ENCODE data around the gene PFDN4. TPM values are rescaled to one million over a fixed set of nuclear protein-coding genes. Genes with fewer than 3 reads are reported as not detected.

PFDN4 gene
- total and polyA plus RNA-seq, 2 of the 4 experiments (the other 2 are of a cell fraction) = 14.9 to 93.2 TPM

GRCh38 chr20:54267483-54268003 is 59.7 kb downstream of the PFDN4 start:
- Histone ChIP-seq H3K9me3 (ENCODE audit: control insufficient read depth, insufficient read depth, low read length) (no peaks in the 10 kb centered on the region), H4K5ac (ENCODE audit: low read depth, low read length) (no peak overlapping the region), H3K36me3 (ENCODE audit: control insufficient read depth, insufficient read depth, low read length) (no peaks in the 10 kb centered on the region), H2BK20ac (ENCODE audit: low read depth, low read length) (no peak overlapping the region), H3K23ac (ENCODE audit: low read depth, low read length) (no peak overlapping the region), H4K8ac (ENCODE audit: low read depth in 2 of 2, low read length in 2 of 2) (no peak overlapping the region), H2BK120ac (ENCODE audit: low read depth, low read length) (no peak overlapping the region), H3K4ac (ENCODE audit: low read depth, low read length) (no peak overlapping the region), H3K27ac (ENCODE audit: insufficient read depth, low read length) (no peak overlapping the region), H3K4me2 (ENCODE audit: low read depth, low read length) (no peak overlapping the region), H3K9ac (ENCODE audit: low read depth, low read length) (no peak overlapping the region), H2BK15ac (ENCODE audit: low read depth, low read length) (no peak overlapping the region), H2AK9ac (replicated peaks; ENCODE audit: low read depth, low read length, poor library complexity) (no peak overlapping the region), H3K27me3 (ENCODE audit: control insufficient read depth, insufficient read depth, low read length) (peaks cover 2% of the 10 kb centered on the region), H4K91ac (ENCODE audit: insufficient read depth, low read depth, low read length) (no peak overlapping the region), H3K14ac (replicated peaks; ENCODE audit: low read depth, low read length) (no peak overlapping the region), H2BK5ac (ENCODE audit: low read depth, low read length, poor library complexity, severe bottlenecking) (no peak overlapping the region), H3K56ac (ENCODE audit: extremely low read depth, insufficient read depth, low read length) (no peak overlapping the region), H2AK5ac (ENCODE audit: low read depth, low read length) (no peak overlapping the region), H3K4me1 (ENCODE audit: control insufficient read depth, insufficient read depth, low read length) (no peaks in the 10 kb centered on the region), H3K9me1 (ENCODE audit: insufficient read depth, low read length) (no peaks in the 10 kb centered on the region; the same call in 1 of the 2 replicates), H4K20me1 (ENCODE audit: insufficient read depth, low read length) (no peaks in the 10 kb centered on the region), H3K4me3 (ENCODE audit: insufficient read depth, low read depth, low read length) (no peak overlapping the region), H2AFZ (replicated peaks; ENCODE audit: low read length, poor library complexity) (no peak overlapping the region), H3K79me1 (ENCODE audit: low read depth in 1 of 2, low read length in 2 of 2) (no peaks in the 10 kb centered on the region), H3K18ac (ENCODE audit: low read depth, low read length) (no peak overlapping the region)
- POLR2A ChIA-PET (ENCODE audit: unreplicated experiment) = no interaction called here
- BruUV-seq (replicated peaks) = no TSS peak
- WGBS, 2 experiments (ENCODE audit: extremely low coverage in 2 of 2, insufficient read length in 1 of 2) = no CpG with 5 or more reads among the region's 4 CpGs
- TF ChIP-seq FOS (IDR thresholded peaks at IDR 0.05; ENCODE audit: low read depth, low read length) (no peak), CHD1 (IDR thresholded peaks at IDR 0.05; ENCODE audit: low read depth, low read length) (no peak), MAZ (IDR thresholded peaks at IDR 0.05; ENCODE audit: borderline replicate concordance, low read depth, low read length) (no peak)
- peak; percentile 51 for ATAC-seq (ENCODE audit: low read depth)
- intact Hi-C loops (cut with micrococcal nuclease) (no loop called here), dilution Hi-C loops (cut with HindIII; ENCODE audit: low sequenced_read_pairs, unreplicated experiment) (no loop called here), in situ Hi-C loops (cut with MboI; ENCODE audit: low sequenced_read_pairs) (no loop called here)
- DNase-seq = peak; percentile 6
- CTCF ChIA-PET = no interaction called here
